ENCODE data around the gene PCSK5.

PCSK5 gene

DNA sequence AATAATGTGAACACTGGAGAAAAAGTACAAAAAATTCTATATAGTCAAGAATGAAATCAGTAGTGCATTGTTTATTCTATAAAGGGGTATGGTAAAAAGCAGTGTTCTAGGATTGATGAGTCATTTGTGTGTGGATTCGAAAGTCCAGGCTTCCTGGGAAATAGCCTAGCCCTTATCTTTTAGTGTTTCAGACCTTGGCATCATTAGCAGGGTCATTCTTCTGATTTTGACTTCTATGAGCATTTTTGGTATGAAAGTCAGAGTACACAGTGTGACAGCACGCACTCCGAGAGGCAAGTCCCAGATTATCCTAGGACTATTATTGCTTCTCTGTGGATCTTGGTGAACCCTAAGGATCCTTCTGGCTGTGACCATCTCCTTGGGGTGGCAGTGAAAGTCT lies 16.9 kb downstream of the PCSK5 start:
- no peak overlapping the region for H3K4me3 ChIP-seq (ENCODE audit: low read depth, low read length)
- no peak for DNase-seq (ENCODE audit: low read depth)
- TF ChIP-seq, protein P1, sequence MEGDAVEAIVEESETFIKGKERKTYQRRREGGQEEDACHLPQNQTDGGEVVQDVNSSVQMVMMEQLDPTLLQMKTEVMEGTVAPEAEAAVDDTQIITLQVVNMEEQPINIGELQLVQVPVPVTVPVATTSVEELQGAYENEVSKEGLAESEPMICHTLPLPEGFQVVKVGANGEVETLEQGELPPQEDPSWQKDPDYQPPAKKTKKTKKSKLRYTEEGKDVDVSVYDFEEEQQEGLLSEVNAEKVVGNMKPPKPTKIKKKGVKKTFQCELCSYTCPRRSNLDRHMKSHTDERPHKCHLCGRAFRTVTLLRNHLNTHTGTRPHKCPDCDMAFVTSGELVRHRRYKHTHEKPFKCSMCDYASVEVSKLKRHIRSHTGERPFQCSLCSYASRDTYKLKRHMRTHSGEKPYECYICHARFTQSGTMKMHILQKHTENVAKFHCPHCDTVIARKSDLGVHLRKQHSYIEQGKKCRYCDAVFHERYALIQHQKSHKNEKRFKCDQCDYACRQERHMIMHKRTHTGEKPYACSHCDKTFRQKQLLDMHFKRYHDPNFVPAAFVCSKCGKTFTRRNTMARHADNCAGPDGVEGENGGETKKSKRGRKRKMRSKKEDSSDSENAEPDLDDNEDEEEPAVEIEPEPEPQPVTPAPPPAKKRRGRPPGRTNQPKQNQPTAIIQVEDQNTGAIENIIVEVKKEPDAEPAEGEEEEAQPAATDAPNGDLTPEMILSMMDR (IDR thresholded peaks at IDR 0.05; ENCODE audit: control insufficient read depth, extremely low read depth, insufficient read depth) = no peak

DNA sequence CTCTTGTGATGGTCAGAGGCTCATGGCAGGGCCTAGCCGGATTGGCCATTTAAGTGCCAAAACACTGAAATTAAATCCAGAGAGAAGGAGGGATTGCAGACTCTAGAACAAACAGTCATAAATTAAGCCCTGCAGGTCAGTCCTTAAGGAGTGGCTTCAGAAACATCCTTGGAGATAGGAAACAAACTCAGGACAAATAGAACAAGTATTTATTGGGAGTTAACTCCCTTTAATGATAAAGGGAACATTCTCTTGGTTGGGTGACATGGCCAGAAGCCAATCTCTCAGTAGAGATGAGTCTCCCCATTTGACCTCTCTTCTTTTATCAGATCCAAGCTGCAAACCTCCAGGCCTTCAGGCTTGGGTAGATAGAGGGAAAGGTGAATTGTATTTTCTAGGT lies 17.4 kb downstream of the PCSK5 start:
- no peak for DNase-seq (ENCODE audit: low read depth)
- TF ChIP-seq, protein P1 (IDR thresholded peaks at IDR 0.05; ENCODE audit: control insufficient read depth, extremely low read depth, insufficient read depth) = no peak
- H3K4me3 ChIP-seq (ENCODE audit: low read depth, low read length) = no peak overlapping the region

DNA sequence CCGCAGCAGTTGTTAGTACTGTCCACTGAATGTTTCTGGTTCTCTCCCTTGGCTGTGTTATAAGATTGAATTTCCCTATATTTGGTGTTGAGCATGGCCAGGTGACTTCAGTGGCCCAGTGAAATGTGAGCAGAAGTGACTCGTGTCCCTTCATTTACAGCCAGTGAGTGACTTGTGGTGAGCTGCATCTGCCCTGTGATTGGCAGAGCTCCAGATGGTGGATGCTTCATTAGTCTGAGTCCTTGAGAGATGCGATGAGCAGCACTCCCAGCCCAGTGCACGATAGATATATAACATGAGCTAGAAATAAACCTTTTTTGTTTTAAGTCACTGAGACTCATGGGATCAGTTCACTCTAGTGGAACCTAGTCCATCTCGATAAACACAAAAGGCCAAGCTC lies 19.3 kb downstream of the PCSK5 start:
- DNase-seq (ENCODE audit: low read depth) = no peak
- TF ChIP-seq, protein P1 (IDR thresholded peaks at IDR 0.05; ENCODE audit: control insufficient read depth, extremely low read depth, insufficient read depth) = no peak
- H3K4me3 ChIP-seq (ENCODE audit: low read depth, low read length) = no peak overlapping the region

DNA sequence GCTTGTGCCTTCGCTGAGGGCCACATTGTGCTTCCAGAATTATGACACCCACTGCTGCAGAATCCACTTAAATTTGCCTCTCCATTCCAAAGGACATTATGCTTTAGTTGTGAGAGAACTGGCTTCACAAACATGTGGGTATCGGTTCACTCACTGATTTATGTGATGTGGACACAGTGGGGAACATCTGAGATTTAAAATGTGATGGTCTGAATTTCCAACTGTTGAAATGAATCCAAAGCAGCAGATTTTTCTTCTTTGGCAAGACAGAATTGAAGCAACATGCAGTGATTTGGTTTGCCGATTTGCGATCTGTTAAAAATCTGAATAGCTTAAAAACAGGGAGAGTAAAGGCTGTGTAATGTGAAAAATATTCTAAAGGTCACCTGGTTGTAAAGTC lies 20.3 kb downstream of the PCSK5 start:
- TF ChIP-seq, protein P1 (IDR thresholded peaks at IDR 0.05; ENCODE audit: control insufficient read depth, extremely low read depth, insufficient read depth) = no peak
- no peak for DNase-seq (ENCODE audit: low read depth)
- no peak overlapping the region for H3K4me3 ChIP-seq (ENCODE audit: low read depth, low read length)

DNA sequence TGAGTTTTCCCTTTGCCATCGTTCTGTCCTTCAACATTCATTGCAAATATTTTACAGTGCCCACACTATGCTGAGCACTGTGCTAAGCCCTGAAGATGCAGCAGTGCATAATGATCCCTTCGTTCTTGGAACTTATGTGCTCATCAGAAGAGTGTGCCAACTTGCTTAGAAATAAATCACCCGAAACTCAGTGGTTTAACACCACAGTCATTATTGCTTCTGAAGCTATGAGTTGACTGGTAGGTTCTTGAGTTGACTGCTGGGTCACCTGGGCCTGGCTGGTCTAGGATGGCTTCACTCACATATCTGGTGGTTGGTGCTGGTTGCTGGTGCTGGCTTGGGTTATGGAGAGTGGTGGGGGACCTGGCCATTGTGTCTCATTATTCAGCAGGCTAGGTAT lies 20.9 kb downstream of the PCSK5 start:
- H3K4me3 ChIP-seq (ENCODE audit: low read depth, low read length) = no peak overlapping the region
- DNase-seq (ENCODE audit: low read depth) = no peak
- TF ChIP-seq, protein P1 (IDR thresholded peaks at IDR 0.05; ENCODE audit: control insufficient read depth, extremely low read depth, insufficient read depth) = no peak

DNA sequence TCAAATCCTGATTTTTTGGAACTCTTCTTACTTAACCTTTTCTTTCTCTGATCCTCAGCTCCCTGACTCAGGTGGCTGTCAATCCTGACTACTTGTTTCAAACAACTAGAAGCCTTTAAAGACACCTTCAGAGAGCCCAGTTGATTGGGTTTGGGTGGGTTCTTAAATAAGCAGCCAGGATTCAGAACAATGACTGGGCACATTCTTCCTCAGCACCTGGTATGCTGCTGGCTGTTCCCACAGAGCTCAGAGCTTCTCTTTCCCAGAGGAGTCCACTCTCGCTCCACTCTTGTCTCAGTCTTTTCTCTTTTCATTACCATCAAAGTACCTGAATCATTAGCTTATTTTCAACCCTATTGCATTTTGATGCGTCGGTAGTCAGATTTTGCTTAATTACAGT lies 22.5 kb downstream of the PCSK5 start:
- no peak for DNase-seq (ENCODE audit: low read depth)
- TF ChIP-seq, protein P1 (IDR thresholded peaks at IDR 0.05; ENCODE audit: control insufficient read depth, extremely low read depth, insufficient read depth) = no peak
- H3K4me3 ChIP-seq (ENCODE audit: low read depth, low read length) = no peak overlapping the region

DNA sequence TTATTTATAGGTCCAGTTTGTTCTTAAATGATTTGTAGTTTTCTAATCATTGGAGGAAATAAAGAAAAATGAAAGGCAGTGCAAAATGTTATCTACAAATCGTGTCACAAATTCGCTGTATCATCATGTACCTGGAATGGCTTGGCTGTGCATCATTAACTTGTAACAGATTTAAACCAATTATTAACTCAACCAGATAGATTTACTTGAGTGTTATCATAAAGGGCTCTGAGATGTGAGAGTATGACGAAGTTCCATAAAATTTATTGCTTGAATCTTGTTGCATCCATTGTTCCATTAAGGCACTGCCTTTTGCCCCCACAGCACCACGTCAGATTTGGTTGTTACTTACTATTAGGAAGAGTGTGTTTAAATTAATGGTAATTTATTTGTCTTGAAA lies 23.5 kb downstream of the PCSK5 start:
- H3K4me3 ChIP-seq (ENCODE audit: low read depth, low read length) = no peak overlapping the region
- TF ChIP-seq, protein P1 (IDR thresholded peaks at IDR 0.05; ENCODE audit: control insufficient read depth, extremely low read depth, insufficient read depth) = no peak
- no peak for DNase-seq (ENCODE audit: low read depth)

All from LNCaP clone FGC (cell line).